IMR-90 (cell line): ENCODE measurements around the gene ADGRD1. TPM values are rescaled to one million over a fixed set of nuclear protein-coding genes. Genes with fewer than 3 reads are reported as not detected.

ENCODE experiments used
- ATAC-seq: fragments of 200-7000 bp; cut with Tn5 transposase; 2 replicates; pipeline ENCODE4 v1.9.1; 2020; ENCODE audit warnings: low read depth, mild to moderate bottlenecking, moderate library complexity
- BruUV-seq: library from RNA; stranded (reverse); fragments of 400-500 nt; replicated peaks from 2 replicates; lab custom pipeline; 2021; lab: Mats Ljungman, UMichigan
- CTCF ChIA-PET: fragments of 300-600 bp; formaldehyde crosslinking; extraction: SDS; loops from one replicate; lab custom pipeline; 2021; ENCODE audit warnings: antibody characterized with exemption; lab: Yijun Ruan, JAX
- POLR2A ChIA-PET: fragments of 300-600 bp; sonication (Branson Sonifier 250); formaldehyde crosslinking; loops from one replicate; lab custom pipeline; 2022; ENCODE audit warnings: antibody characterized with exemption; ENCODE audit not compliant: unreplicated experiment; lab: Charles Lee
- DNase-seq: peaks from one replicate; pipeline ENCODE4 v3.0.0; 2013
- H2AFZ ChIP-seq: replicated peaks from 2 replicates; pipeline ENCODE3; 2013; ENCODE audit warnings: low read length, mild to moderate bottlenecking; ENCODE audit not compliant: poor library complexity
- H2AK5ac ChIP-seq: 2 replicates; pipeline ENCODE4 v1.6.1; 2013; ENCODE audit warnings: low read depth, low read length, inconsistent platforms
- H2AK9ac ChIP-seq: replicated peaks from 2 replicates; pipeline ENCODE3; 2013; ENCODE audit warnings: mild to moderate bottlenecking, low read depth, low read length, moderate library complexity; ENCODE audit not compliant: poor library complexity
- H2BK120ac ChIP-seq: 2 replicates; pipeline ENCODE4 v1.6.1; 2013; ENCODE audit warnings: low read depth, low read length, inconsistent platforms
- H2BK15ac ChIP-seq: 3 replicates; pipeline ENCODE4 v1.6.1; 2013; ENCODE audit warnings: low read depth, low read length, inconsistent platforms
- H2BK20ac ChIP-seq: 2 replicates; pipeline ENCODE4 v1.6.1; 2013; ENCODE audit warnings: low read depth, mild to moderate bottlenecking, inconsistent platforms, low read length, moderate library complexity
- H2BK5ac ChIP-seq: 2 replicates; pipeline ENCODE4 v1.6.1; 2013; ENCODE audit warnings: mild to moderate bottlenecking, low read depth, low read length, inconsistent platforms; ENCODE audit not compliant: poor library complexity, severe bottlenecking
- H3K14ac ChIP-seq: replicated peaks from 2 replicates; pipeline ENCODE4 v1.6.1; 2013; ENCODE audit warnings: low read depth, low read length, inconsistent platforms
- H3K18ac ChIP-seq: 2 replicates; pipeline ENCODE4 v1.6.1; 2013; ENCODE audit warnings: low read depth, low read length, control low read depth
- H3K23ac ChIP-seq: 2 replicates; pipeline ENCODE4 v1.6.1; 2013; ENCODE audit warnings: low read depth, low read length, inconsistent platforms
- H3K27ac ChIP-seq: 2 replicates; pipeline ENCODE4 v1.5.1; 2013; ENCODE audit warnings: mild to moderate bottlenecking, control low read depth, low read length; ENCODE audit not compliant: insufficient read depth
- H3K27me3 ChIP-seq: 2 replicates; pipeline ENCODE4 v1.6.1; 2013; ENCODE audit warnings: low read length; ENCODE audit not compliant: control insufficient read depth, insufficient read depth
- H3K36me3 ChIP-seq: 2 replicates; pipeline ENCODE4 v1.6.1; 2013; ENCODE audit warnings: low read length, mixed read lengths; ENCODE audit not compliant: control insufficient read depth, insufficient read depth
- H3K4ac ChIP-seq: 2 replicates; pipeline ENCODE4 v1.6.1; 2013; ENCODE audit warnings: low read depth, low read length, inconsistent platforms
- H3K4me1 ChIP-seq: 2 replicates; pipeline ENCODE4 v1.6.1; 2013; ENCODE audit warnings: low read length, mixed read lengths; ENCODE audit not compliant: control insufficient read depth, insufficient read depth
- H3K4me2 ChIP-seq: 2 replicates; pipeline ENCODE4 v1.6.1; 2013; ENCODE audit warnings: low read depth, mild to moderate bottlenecking, control low read depth, low read length, moderate library complexity
- H3K4me3 ChIP-seq: 2 replicates; pipeline ENCODE4 v1.5.1; 2013; ENCODE audit warnings: low read depth, mild to moderate bottlenecking, control low read depth, low read length, moderate library complexity; ENCODE audit not compliant: insufficient read depth
- H3K56ac ChIP-seq: 2 replicates; pipeline ENCODE4 v1.6.1; 2013; ENCODE audit warnings: low read length, inconsistent platforms; ENCODE audit not compliant: insufficient read depth; ENCODE audit errors: extremely low read depth
- H3K79me1 ChIP-seq, 2 experiments: 2 replicates each; pipeline ENCODE4 v1.6.1; 2013; ENCODE audit warnings: low read length in 2 of 2, inconsistent platforms in 1 of 2, low read depth in 1 of 2
- H3K9ac ChIP-seq: 2 replicates; pipeline ENCODE4 v1.6.1; 2013; ENCODE audit warnings: low read depth, low read length, control low read depth
- H3K9me1 ChIP-seq: 2 replicates; pipeline ENCODE4 v1.6.1; 2013; ENCODE audit warnings: low read length, inconsistent platforms; ENCODE audit not compliant: insufficient read depth
- H3K9me3 ChIP-seq: 2 replicates; pipeline ENCODE4 v1.6.1; 2013; ENCODE audit warnings: low read length; ENCODE audit not compliant: control insufficient read depth, insufficient read depth
- H4K20me1 ChIP-seq: 2 replicates; pipeline ENCODE4 v1.6.1; 2013; ENCODE audit warnings: low read length, inconsistent platforms; ENCODE audit not compliant: insufficient read depth
- H4K5ac ChIP-seq: 2 replicates; pipeline ENCODE4 v1.6.1; 2013; ENCODE audit warnings: mild to moderate bottlenecking, low read depth, low read length, control low read depth
- H4K8ac ChIP-seq, 2 experiments: 2 replicates each; pipeline ENCODE4 v1.6.1; 2013; ENCODE audit warnings: low read depth in 2 of 2, low read length in 2 of 2, control low read depth in 1 of 2, inconsistent platforms in 1 of 2
- H4K91ac ChIP-seq: 2 replicates; pipeline ENCODE4 v1.6.1; 2013; ENCODE audit warnings: low read depth, low read length, inconsistent platforms; ENCODE audit not compliant: insufficient read depth
- NFE2L2 ChIP-seq: fragments of 150-350 bp; IDR thresholded peaks from 2 replicates; pipeline ENCODE4 v1.6.1; 2016; ENCODE audit warnings: low read depth, mild to moderate bottlenecking, low read length
- WGBS, 2 experiments: methylation state at CpG; one replicate each; pipeline versions ENCODE4 v1.1.5 to v1.1.7; 2013; ENCODE audit warnings: missing lambda C conversion rate in 2 of 2; ENCODE audit not compliant: insufficient read length in 1 of 2; ENCODE audit errors: extremely low coverage in 2 of 2; 5-methylcytosine and 5-hydroxymethylcytosine counted together
- dilution Hi-C: fragments of 300-500 bp; cut with HindIII; formaldehyde crosslinking; loops from one replicate; pipeline ENCODE4 v1.14.3; 2018; ENCODE audit warnings: low sequenced_read_pairs; ENCODE audit not compliant: unreplicated experiment
- in situ Hi-C: fragments of 300-500 bp; cut with MboI; formaldehyde crosslinking; loops from 3 replicates; pipeline ENCODE4 v1.14.3; 2019; ENCODE audit warnings: low sequenced_read_pairs, inconsistent platforms, mixed read lengths
- intact Hi-C: fragments of 100-400 bp; cut with micrococcal nuclease; formaldehyde crosslinking; loops from 2 replicates; pipeline ENCODE4 v1.10.0; 2022
- polyA plus RNA-seq, 3 experiments: library from polyadenylated mRNA; depleted of rRNA; stranded (reverse); fragments of >200 nt; gene quantifications; 2 replicates each; pipeline ENCODE4 v1.2.3, GENCODE V29; 2012; ENCODE audit warnings: low replicate concordance in 1 of 3
- total RNA-seq: library from RNA; depleted of rRNA; stranded (reverse); fragments of >200 nt; gene quantifications from 2 replicates; pipeline ENCODE4 v1.2.3, GENCODE V29; 2012

Gene ADGRD1
- total and polyA plus RNA-seq, 2 of the 4 experiments (the other 2 are of a cell fraction) = not detected

DNA sequence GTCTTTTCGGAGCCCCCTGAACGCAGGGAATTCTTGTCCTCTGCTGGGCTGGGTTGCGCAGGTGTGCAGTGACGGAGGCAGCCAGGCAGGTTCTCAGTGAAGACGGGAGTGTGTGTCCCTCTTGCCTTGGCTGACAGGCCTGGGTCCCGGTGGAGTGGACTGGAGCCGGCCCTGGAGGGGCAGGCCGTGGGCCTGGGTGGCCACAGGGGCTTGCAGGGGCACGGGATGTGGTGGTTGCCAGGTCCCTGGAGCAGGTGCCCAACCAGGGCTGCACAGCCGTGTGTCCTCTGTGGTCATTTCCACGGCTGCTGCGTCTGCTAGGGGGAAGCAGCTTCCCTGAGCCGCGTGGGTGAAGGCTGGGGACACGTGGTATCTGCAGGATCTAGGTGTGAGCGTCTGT is 79.8 kb downstream of the ADGRD1 start:
- no peak overlapping the region for H2BK120ac ChIP-seq
- no peak for TF ChIP-seq NFE2L2
- no peak overlapping the region for H3K4ac ChIP-seq
- no peak overlapping the region for H3K14ac ChIP-seq
- H2AFZ ChIP-seq = no peak overlapping the region
- no peak overlapping the region for H3K9ac ChIP-seq
- H3K27me3 ChIP-seq = no peaks in the 10 kb centered on the region
- H4K91ac ChIP-seq = no peak overlapping the region
- intact Hi-C loops = no loop called here
- H3K18ac ChIP-seq = no peak overlapping the region
- ATAC-seq (no peak), DNase-seq (no peak)
- H4K20me1 ChIP-seq = no peaks in the 10 kb centered on the region
- H2AK9ac ChIP-seq = no peak overlapping the region
- H2BK20ac ChIP-seq = no peak overlapping the region
- H2AK5ac ChIP-seq = no peak overlapping the region
- H3K36me3 ChIP-seq = no peaks in the 10 kb centered on the region
- no peak overlapping the region for H3K4me2 ChIP-seq
- H3K79me1 ChIP-seq = no peaks in the 10 kb centered on the region
- no TSS peak for BruUV-seq
- H4K8ac ChIP-seq = no peak overlapping the region
- H3K4me1 ChIP-seq = no peaks in the 10 kb centered on the region
- POLR2A ChIA-PET = no interaction called here
- 67% methylated on average over 13 of the region's 16 CpGs; no CpG with 5 or more reads in 1 of the 2 experiments for WGBS, 2 experiments
- no peak overlapping the region for H3K27ac ChIP-seq
- H2BK5ac ChIP-seq = no peak overlapping the region
- H4K5ac ChIP-seq = no peak overlapping the region
- in situ Hi-C loops = no loop called here
- H3K4me3 ChIP-seq = no peak overlapping the region
- no peak overlapping the region for H2BK15ac ChIP-seq
- CTCF ChIA-PET = no interaction called here
- H3K56ac ChIP-seq = no peak overlapping the region
- H3K9me3 ChIP-seq = peaks cover 44% of the 10 kb centered on the region
- dilution Hi-C loops = no loop called here
- H3K23ac ChIP-seq = no peak overlapping the region
- no peaks in the 10 kb centered on the region for H3K9me1 ChIP-seq
